GM20000 (cell line): ENCODE results near the gene TKT.
"Not testable (repeated sequence)": the region's sequence is repeated elsewhere in the genome, so short reads cannot be mapped to it uniquely, and the experiment has no call there.

ENCODE experiments used
- DNase-seq: peaks from one replicate; pipeline ENCODE4 v3.0.0; 2012; ENCODE audit warnings: low spot score
- CTCF ChIP-seq: IDR thresholded peaks from 2 replicates; pipeline ENCODE4 v1.5.1; 2012; ENCODE audit warnings: mild to moderate bottlenecking, control low read depth; ENCODE audit errors: extremely low read depth, missing control alignments

The TKT gene

GRCh38 chr3:53269888-53270880, 14.4 kb upstream of the TKT start:
- no peak for DNase-seq
- TF ChIP-seq CTCF: no peak

GRCh38 chr3:53269193-53269592, 13.4 kb upstream of the TKT start:
- DNase-seq: not testable (repeated sequence)

GRCh38 chr3:53267766-53268165, 11.9 kb upstream of the TKT start:
- no peak for DNase-seq
- no peak for TF ChIP-seq CTCF

- TF ChIP-seq CTCF: no peak
- DNase-seq: no peak
Measured at GRCh38 chr3:53264718-53265117, 8.9 kb upstream of the TKT start.

- DNase-seq: no peak
- no peak for TF ChIP-seq CTCF
Measured at GRCh38 chr3:53263907-53264306, 8.1 kb upstream of the TKT start.

GRCh38 chr3:53261712-53262111, 5.9 kb upstream of the TKT start:
- no peak for DNase-seq
- TF ChIP-seq CTCF: no peak

- no peak for DNase-seq
- TF ChIP-seq CTCF: no peak
Measured at GRCh38 chr3:53260286-53260785, 4.5 kb upstream of the TKT start.
